GM18526 (cell line): Measurements from ENCODE around the gene ARPP21.

Source experiments
- POLR2A ChIP-seq: IDR thresholded peaks from 3 replicates; pipeline ENCODE4 v1.6.1; 2011; ENCODE audit not compliant: insufficient read length; ENCODE audit errors: extremely low read depth

Gene ARPP21

DNA sequence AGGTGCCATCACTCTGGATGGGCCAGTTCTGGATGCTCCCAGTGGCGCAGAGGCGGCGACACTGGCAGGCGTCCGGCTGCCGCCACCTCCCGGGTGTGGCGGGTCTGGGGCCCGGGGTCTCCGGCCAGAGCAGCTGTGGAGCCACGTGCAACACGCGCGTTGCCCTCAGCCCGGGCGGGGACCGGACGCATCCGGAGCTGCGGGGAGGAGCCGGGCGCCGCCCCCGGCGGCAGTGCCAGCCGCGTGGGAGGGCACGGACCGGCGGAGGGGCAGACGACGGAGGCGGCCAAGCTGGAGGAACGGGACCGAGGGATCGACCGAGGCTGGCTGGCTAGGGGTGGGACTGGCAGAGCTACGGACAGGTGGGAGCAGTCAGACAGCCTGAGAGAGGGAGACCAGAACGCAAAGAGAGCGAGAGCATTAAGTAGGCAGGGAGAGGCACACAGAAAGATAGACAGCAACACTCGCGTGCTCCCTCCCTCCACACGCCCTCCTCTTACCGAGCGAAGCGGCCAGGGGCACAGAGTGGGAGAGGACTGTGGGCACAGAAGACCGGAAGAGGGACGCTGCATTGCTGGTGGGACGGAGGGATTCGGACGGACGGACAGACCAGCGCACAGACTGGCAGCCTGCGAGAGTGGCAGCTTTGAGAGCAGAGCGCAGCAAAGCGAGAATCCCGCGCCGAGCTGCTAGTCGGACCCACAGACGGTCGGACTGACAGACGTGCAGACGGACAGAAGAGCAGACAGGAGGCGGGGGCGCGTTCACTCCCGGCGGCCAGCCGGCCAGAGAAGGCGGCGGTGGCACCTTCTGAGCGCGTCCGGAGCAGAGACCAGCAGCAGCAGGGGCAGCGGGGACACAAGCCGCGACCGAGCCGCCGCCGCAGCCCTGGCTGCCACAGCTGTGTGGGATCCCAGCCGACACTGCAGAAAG lies at the start of gene ARPP21:
TSS of gene ARPP21 (plus strand) at position 272 of the 933 bp plus-strand sequence. CDS start 42,227 bp downstream, outside the sequence.
- no peak for TF ChIP-seq POLR2A

DNA sequence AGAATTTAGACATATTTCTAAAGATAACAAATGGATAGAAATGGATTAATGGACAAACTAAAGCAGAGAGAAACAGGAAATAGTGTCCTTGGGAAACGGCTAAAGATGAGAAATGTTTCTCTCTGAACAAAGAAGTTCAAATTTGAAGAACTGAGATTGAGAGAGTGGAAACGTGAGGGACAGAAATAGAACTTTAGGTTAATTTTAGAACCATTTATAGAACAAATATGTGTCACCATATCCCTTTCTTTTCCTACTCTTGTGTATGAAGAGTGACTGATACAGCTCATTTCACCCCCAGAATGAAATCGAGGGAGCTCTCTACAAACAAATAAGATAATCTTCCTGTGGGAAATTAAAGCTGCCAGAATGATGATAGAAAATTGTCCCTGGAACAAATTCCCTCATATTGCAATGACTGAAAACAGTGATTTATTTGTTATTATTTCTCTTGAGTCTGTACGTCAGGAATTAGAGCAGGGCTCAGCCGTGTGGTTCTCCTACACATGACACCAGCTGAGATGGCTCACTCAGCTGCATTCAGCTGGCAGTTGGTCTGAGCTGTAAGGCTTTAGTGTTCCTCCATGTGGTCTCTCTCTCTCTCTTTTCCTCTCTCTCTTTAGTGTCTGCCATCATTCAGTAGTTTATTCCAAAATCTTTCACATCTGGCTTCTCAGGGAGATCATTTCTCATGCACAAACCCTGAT lies 46.6 kb upstream of the ARPP21 start:
- TF ChIP-seq POLR2A, result no peak

DNA sequence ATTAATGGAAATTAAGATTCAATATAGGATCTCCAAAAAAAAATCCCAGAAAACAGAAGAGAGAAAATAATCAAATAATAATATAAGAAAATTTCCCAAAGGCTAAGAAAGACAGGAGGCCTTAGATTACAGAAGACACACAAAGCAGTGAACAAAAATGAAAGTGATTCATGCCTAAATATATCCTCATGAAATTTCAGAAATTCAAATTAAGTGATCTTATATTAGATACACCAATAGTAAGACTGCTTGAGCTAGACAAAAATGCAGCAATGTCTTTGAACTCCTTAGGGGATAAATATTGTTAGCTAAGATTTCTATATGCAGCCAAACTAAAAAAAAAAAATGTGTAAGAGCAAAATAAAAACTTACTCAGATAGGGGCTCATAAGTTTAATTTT lies 44.6 kb upstream of the ARPP21 start:
- no peak for TF ChIP-seq POLR2A

DNA sequence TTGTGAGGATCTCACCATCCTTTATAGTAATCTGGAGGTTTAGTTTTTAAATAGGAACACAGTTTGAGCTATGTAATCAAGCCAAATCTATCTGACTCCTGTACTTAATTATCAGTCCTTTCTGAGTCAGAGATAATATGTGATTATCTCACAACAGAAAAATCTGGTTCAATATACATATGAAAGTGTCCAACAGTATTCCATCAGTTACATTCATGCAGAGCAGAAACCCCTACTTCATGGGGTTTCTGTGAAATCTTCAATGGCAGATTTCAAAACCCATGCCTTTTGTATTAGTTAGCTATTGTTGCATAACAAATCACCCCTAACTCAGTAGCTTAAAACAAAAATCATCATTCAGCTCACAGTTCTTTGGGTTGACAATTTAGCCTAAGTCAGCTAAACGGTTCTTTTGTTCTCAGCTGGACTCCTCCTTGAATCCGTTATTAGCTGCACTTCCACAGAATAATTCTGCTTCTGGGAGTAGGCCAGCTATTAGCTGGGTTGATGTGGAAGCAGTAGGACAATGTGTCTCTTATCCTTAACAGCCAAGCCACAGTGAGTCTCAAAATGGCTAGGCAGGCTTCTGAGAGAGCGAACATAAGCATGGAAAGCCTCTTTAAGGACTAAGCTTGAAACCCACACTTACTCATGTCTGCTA lies 42.9 kb upstream of the ARPP21 start:
- TF ChIP-seq POLR2A, result no peak

DNA sequence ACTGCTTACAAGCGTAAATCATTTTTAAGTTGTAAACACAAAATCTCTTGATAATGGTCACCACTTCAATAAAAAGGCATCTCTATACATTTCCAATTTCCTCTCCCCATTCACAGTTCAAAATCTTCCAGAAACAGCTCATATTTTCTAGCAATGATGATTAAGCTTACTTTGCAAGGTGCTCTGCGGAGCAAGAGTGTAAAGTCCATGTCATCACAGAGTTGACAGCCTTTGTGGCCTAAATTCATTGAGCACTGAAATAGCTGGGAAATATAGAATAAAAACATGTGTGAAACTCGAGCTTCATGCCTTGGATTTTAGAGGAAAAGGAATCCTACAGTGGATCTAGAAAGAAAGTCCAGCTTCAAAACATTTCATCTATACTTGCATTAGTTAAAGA lies 41.8 kb upstream of the ARPP21 start:
- no peak for TF ChIP-seq POLR2A

DNA sequence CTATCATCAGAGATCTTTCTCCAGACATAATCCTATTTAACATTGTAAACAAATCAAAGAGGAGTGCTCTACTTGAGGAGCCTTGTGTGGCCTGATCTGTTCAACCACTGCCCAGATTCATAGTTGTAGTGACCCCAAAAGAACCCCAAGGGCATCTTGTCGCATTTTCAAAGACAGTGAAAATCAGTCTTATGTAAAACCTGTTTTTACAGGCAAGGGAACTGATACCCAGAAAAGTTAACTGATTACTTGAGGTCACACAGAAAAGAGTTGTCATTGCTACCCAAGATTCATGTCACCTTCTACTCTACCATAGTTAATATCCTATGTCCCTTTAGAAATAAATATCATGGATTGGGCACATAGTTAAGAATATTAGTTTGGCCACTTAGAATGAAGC lies 40.5 kb upstream of the ARPP21 start:
- no peak for TF ChIP-seq POLR2A

DNA sequence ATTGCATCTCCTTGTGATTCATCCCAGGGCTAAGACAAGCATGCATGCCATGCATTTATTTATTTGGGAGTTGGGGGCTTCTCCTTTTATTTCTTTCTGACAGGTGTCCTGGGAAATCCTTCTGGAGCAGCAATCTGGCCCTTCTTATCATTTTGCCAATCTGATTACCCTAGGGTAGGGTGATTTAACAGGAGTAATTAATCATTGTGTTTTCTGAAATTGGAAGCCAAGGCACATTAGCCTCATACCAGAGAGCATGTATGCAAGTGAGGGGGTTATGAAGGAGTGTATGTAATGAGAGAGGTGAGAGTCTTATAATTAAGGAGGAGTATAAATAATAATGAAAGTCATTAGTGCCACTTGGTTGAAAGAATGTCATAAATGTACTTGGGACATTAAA lies 37.4 kb upstream of the ARPP21 start:
- no peak for TF ChIP-seq POLR2A

DNA sequence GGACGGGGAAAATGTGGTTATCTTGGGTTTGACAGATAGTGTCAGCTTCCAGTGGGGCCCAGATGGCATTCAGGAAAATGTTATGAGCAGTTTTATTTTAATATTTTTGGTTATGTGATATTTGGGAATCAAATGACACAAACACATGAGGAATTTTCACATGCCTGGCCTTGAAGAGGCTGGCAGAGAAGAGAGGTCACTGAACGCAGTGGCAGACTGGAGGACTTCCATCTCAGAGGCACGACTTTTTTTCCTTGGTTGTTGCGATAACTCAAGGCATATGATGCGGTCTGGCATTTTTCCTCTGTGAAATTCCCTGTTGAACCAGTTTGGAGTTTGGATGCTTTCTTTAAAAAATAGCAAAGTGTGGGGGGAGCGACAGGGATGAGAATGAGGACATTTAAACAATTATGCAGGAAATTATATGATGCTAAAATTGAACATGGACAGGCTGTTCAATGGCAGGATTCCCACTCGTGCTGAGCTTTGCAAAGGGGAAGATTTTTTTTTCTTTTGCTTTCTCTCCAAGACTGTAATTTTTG lies 36.9 kb upstream of the ARPP21 start:
- no peak for TF ChIP-seq POLR2A

DNA sequence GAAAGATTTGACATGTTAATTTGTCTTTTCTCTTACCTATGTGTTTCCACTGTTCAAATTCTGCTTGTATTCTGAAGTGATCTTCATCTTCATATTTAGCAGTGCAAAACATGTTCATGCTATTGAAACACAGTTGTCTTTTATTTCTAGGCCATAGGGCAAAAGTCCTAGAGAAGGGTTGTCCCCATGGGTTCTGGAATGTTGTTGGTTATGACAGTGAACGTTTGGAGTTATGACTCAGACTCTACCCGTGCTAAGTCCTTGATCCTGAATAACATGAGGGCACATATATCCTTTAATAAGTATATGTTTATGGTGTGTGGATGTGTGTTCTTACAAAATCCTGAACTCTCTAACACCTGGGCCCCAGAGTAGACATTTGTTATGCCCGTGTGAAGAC lies 23.0 kb upstream of the ARPP21 start:
- TF ChIP-seq POLR2A, result no peak

DNA sequence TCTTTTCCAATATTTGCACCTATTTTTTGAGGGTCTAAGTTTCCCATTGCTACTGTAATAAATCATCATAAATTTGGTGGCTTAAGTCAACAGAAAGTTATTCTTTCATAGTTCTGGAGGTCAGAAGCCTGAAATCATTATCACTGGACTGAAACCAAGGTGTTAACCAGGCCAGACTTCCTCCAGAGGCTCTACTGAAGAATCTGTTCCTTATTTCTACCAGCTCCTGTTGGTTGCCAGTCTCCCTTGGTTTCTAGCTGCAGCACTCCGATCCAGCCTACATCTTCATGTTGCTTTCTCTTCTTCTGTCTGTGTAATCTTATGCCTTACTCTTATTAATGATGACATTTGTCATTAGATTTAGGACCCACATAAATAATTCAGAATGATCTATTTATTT lies 22.0 kb upstream of the ARPP21 start:
- TF ChIP-seq POLR2A, result no peak

DNA sequence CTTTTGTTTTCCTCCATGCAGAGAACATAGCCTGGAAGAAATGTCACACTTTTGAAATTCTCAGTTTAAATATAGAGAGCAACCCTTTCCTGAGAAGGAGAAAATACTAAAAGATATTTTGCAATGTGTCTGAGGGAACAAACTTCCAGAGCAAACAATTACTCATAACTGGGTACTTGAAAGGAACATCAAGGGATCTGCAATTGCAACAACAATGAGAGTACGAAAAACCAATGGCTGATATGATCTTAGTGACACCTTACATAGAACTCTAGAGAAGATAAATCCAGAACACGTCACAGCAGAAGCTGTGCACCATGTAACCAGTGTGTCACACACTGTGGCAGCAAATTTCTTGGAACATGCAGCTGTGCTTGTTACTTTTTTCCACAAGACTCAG lies 14.6 kb upstream of the ARPP21 start:
- TF ChIP-seq POLR2A, result no peak

DNA sequence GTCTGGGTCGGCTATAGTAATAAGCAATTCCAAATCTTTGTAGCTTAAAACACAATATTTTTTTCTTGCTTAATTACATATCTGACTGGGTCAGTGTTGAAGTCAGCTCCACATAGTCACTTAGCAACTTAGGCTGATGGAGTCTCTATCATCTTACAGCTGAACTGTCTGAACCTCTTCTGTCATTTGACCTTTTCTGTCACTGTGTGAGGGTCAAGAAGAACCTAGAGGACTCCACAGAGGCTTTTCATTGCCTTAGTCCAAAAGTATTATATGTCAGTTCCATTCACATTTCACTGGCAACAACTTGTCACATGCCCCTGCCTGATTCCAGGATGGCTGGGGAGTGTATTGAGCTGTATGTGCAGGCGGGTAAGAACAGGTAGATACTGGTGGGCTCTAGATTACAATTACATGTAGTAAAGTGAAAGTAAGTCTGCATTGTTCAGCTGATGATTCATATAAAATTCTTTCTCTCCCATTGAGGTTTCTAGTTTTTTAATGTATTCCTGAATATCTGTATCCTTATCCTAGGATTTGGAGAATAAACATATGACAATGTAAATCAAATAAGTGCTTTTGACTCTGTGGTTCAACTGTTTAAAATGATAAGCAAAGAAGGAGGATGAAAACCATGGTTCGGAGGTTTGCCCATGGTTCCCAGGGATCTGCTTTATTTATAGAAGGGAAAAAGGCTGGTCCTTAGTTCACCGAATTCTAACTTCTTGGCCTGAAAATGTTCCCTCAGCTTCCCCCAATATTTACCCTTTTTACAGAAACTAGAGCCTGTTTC lies 5.8 kb upstream of the ARPP21 start:
- no peak for TF ChIP-seq POLR2A

DNA sequence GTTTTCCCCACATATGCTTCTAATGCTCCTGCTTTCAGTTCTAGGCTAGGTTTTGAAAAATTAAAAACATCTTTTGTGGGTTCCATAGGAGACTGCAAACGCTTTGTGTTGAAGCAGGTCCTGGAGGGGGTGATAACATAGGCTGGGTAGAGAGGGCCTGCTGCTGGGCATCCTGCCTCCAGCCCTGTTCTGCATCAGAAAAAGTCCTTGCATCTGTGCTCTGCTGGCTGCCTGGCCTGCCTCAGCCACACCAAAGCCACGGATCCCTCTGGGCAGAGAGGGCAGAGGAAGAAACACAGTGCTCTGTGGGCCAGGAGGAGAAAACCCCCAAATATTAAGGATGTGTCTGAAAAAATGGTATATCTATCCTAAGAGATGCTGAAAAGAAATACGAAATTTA lies 3.9 kb upstream of the ARPP21 start:
- TF ChIP-seq POLR2A, result no peak

DNA sequence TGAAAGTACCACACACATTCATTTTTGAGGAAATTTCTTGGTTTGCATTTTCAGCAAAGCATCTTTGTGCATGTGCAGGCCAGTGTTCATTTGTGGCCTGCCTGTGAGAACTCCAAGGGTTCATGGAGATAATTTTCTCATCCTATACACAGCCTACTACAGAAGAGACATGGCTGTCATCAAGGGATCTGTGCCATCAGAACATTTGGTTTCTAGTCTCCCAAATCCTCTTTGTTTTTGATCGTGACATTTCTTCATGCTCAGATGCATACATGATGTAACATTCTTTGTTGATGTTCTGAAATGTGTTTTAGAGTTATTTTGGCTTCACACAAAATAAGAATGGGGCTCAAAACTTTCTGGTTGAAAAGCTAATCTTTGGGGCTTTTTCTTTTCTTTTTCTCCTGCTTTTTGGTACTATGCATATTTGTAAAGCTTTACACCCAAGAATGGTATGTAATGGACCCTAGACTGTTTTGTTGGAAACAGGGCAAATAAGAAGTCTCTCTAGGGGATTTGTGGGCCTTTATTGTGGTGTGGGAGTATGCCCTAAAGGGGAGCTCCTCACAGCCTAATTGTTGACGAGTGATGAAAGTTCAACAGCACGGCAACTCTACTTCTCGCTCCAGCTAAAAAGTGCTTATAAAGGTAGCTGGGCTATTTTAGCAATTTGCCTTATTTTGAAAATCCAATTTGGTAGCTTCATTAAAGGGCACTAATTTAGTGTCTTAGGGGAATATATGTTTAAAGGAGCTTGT lies 3.2 kb upstream of the ARPP21 start:
- no peak for TF ChIP-seq POLR2A
